HK-2 (cell line): ENCODE measurements around the gene TAF4B.
A peak's percentile ranks its signal among the peaks of the same experiment; 100 is the strongest.

Source experiments
- DNase-seq: peaks from one replicate; pipeline ENCODE4 v3.0.0-alpha.2; 2018; ENCODE audit not compliant: unreplicated experiment

The TAF4B gene

GRCh38 chr18:26383454-26384270 lies 157.4 kb downstream of the TAF4B start:
- DNase-seq, result no peak

- no peak for DNase-seq
Observed at GRCh38 chr18:26386002-26386401, 159.8 kb downstream of the TAF4B start.

GRCh38 chr18:26386441-26386840 lies 160.2 kb downstream of the TAF4B start:
- DNase-seq, result no peak

GRCh38 chr18:26394047-26394654 lies 167.9 kb downstream of the TAF4B start:
- no peak for DNase-seq

- no peak for DNase-seq
Observed at GRCh38 chr18:26397019-26397418, 170.8 kb downstream of the TAF4B start.

GRCh38 chr18:26403491-26403890 lies 177.2 kb downstream of the TAF4B start:
- no peak for DNase-seq

- DNase-seq, result peak; percentile 49
Observed at GRCh38 chr18:26405190-26405801, 179.1 kb downstream of the TAF4B start.

- no peak for DNase-seq
Observed at GRCh38 chr18:26406324-26406723, 180.1 kb downstream of the TAF4B start.

- no peak for DNase-seq
Observed at GRCh38 chr18:26406854-26407517, 180.7 kb downstream of the TAF4B start.

- DNase-seq, result no peak
Observed at GRCh38 chr18:26407736-26408601, 181.7 kb downstream of the TAF4B start.

- no peak for DNase-seq
Observed at GRCh38 chr18:26409091-26409490, 182.8 kb downstream of the TAF4B start.

GRCh38 chr18:26414901-26415440 lies 188.7 kb downstream of the TAF4B start:
- DNase-seq, result no peak

- no peak for DNase-seq
Observed at GRCh38 chr18:26415631-26416030, 189.4 kb downstream of the TAF4B start.

GRCh38 chr18:26416652-26417150 lies 190.5 kb downstream of the TAF4B start:
- DNase-seq, result no peak

GRCh38 chr18:26417190-26417589 lies 190.9 kb downstream of the TAF4B start:
- no peak for DNase-seq

GRCh38 chr18:26418225-26418624 lies 192.0 kb downstream of the TAF4B start:
- DNase-seq, result no peak

- no peak for DNase-seq
Observed at GRCh38 chr18:26419746-26420145, 193.5 kb downstream of the TAF4B start.

GRCh38 chr18:26421503-26421902 lies 195.3 kb downstream of the TAF4B start:
- no peak for DNase-seq

GRCh38 chr18:26421931-26422330 lies 195.7 kb downstream of the TAF4B start:
- DNase-seq, result no peak

GRCh38 chr18:26422472-26423162 lies 196.4 kb downstream of the TAF4B start:
- DNase-seq, result no peak
